Measurements from ENCODE around the gene C2orf81. TPM values are rescaled to one million over a fixed set of nuclear protein-coding genes. Genes with fewer than 3 reads are reported as not detected.

Gene C2orf81
- total RNA-seq, 4 donors from 2014 or later, result 0.48 to 1.4 (median 1.0) TPM

- ATAC-seq (ENCODE audit: low FRiP score) (peak; percentile 92), DNase-seq (ENCODE audit: low spot score) (peak; percentile 42)
- no peak for TF ChIP-seq CTCF (IDR thresholded peaks at IDR 0.05)
Measured at GRCh38 chr2:74440378-74441169, 19.2 kb upstream of the C2orf81 start.

GRCh38 chr2:74439803-74440377 is 18.5 kb upstream of the C2orf81 start:
- ATAC-seq (ENCODE audit: low FRiP score), result no peak
- DNase-seq (ENCODE audit: low spot score), result no peak
- TF ChIP-seq CTCF (IDR thresholded peaks at IDR 0.05), result no peak

GRCh38 chr2:74439373-74439772 is 18.0 kb upstream of the C2orf81 start:
- ATAC-seq (ENCODE audit: low FRiP score) (no peak), DNase-seq (ENCODE audit: low spot score) (no peak)
- no peak for TF ChIP-seq CTCF (IDR thresholded peaks at IDR 0.05)

GRCh38 chr2:74438248-74438647 is 16.8 kb upstream of the C2orf81 start:
- TF ChIP-seq CTCF (IDR thresholded peaks at IDR 0.05), result no peak
- ATAC-seq (ENCODE audit: low FRiP score), result no peak
- DNase-seq (ENCODE audit: low spot score), result no peak

GRCh38 chr2:74436848-74437695 is 15.7 kb upstream of the C2orf81 start:
- no peak for DNase-seq (ENCODE audit: low spot score)
- ATAC-seq (ENCODE audit: low FRiP score), result no peak
- TF ChIP-seq CTCF (IDR thresholded peaks at IDR 0.05), result no peak

- no peak for DNase-seq (ENCODE audit: low spot score)
- no peak for TF ChIP-seq CTCF (IDR thresholded peaks at IDR 0.05)
- ATAC-seq (ENCODE audit: low FRiP score), result no peak
Measured at GRCh38 chr2:74436111-74436805, 14.8 kb upstream of the C2orf81 start.
